ENCODE results near the gene ASPHD1. TPM values are rescaled to one million over a fixed set of nuclear protein-coding genes. Genes with fewer than 3 reads are reported as not detected.
A peak's percentile ranks its signal among the peaks of the same experiment; 100 is the strongest.
"Not testable (repeated sequence)": the region's sequence is repeated elsewhere in the genome, so short reads cannot be mapped to it uniquely, and the experiment has no call there.

Gene ASPHD1, protein sequence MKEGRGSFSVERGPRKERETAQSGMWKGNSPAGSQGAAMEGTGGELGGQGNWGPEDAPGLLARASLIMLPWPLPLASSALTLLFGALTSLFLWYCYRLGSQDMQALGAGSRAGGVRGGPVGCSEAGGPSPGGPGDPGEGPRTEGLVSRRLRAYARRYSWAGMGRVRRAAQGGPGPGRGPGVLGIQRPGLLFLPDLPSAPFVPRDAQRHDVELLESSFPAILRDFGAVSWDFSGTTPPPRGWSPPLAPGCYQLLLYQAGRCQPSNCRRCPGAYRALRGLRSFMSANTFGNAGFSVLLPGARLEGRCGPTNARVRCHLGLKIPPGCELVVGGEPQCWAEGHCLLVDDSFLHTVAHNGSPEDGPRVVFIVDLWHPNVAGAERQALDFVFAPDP
- 5.0 TPM for polyA plus RNA-seq (2013, experiment 1 of 2; ENCODE audit: insufficient read length)
- polyA plus RNA-seq (2013, experiment 2 of 2; ENCODE audit: insufficient read length): 6.1 TPM

DNA sequence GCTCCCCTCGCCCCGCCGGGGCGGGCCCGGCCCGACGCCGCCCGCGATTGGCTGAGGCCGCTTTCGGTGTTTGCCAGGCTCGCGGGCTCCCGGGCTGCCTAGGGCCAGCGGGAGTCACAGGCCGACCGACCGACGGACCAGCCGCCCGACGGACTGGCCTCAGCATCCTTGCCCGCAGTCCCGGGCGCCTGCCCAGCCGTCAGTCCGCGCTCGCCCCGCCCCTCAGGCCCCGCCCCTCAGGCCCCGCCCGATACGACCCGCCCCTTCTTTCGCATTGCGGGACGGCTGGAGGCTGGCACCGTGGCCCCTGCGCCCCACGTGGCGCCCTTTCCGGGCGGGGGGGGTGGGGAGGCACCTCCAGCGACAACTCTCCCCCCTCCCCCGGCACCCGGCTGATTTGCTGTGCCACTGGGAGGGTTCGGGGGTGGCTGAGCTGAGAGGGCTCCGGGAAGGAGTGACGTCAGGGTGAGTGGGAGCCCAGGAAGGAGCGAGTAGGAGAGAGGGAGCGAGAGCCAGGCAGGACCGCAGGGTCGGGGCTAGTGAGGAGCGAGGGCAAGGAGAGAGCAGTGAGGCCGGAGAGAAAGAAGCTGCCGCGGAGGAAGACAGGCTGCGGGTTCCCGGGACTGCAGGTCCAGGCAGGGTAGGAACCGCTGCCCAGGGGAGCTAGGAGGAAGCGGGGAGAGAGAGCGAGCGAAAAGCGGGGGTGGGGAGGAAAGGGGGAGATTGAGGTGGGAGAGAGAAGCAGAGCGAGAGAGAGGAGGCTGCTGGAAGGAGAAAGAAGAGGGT, at the start of gene ASPHD1:
ASPHD1 (plus strand) TSS at position 387 of the 786 bp plus-strand sequence. CDS start 484 bp downstream, outside the sequence.
- peak; percentile 67 for DNase-seq

DNA sequence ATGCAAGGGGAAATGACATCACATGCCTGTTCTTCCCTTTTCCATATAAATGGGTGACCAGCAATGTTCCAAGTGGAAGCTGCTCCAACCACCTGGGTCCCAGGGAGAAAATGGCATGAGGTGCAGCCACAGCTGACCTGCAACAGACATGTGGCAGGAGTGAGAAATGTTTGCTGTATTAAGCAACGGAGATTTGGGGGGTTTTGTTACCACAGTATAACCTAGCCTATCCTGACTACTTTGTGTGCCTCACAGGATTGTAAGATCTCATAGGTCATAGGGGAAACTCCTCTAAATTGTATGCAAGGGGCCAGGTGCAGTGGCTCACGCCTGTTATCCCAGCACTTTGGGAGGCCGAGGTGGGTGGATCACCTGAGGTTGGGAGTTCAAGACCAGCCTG, 49.3 kb upstream of the ASPHD1 start:
- DNase-seq: no peak

DNA sequence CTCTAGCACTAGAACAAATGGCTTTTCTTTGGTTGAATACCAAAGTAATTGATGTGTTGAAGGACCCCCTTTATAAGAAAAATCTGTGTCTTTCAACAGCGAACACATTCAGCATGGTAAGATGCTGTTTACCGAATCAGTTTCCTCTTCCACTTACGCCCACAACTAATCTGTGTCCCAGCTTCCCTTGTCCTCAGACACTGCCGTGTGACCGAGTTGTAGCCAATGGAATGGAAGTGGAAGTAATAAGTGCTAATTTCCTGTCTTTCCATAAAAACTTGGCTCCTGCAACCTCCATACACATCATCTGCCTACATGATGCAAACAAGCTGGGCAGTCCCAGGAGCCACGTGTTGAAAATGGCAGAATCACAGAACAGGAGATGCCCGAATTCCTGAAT, 47.6 kb upstream of the ASPHD1 start:
- DNase-seq: peak; percentile 69

DNA sequence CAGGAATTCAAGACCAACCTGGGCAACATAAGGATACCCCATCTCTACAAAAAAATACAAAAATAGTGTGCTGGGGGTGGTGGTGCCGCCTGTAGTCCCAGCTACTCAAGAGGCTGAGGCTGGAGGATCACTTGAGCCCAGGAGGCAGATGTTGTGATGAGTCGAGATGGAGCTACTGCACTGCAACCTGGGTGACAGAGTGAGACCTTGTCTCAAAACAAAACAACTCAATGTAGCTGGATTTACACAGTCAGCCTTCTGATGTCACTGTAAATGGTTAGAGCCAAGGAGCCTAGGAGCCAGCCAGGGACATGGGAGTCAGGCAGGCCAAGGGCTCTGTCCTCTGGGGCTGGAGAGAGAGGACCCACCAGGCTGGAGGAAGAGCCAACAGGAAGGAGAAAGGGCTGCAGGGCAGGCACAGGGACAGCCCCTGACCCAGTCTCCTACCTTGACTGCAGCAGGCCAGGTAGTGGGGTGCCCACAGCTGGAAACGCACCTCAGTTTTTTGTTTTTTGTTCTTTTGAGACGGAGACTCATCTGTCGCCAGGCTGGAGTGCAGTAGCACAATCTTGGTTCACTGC, 45.7 kb upstream of the ASPHD1 start:
- DNase-seq: no peak

DNA sequence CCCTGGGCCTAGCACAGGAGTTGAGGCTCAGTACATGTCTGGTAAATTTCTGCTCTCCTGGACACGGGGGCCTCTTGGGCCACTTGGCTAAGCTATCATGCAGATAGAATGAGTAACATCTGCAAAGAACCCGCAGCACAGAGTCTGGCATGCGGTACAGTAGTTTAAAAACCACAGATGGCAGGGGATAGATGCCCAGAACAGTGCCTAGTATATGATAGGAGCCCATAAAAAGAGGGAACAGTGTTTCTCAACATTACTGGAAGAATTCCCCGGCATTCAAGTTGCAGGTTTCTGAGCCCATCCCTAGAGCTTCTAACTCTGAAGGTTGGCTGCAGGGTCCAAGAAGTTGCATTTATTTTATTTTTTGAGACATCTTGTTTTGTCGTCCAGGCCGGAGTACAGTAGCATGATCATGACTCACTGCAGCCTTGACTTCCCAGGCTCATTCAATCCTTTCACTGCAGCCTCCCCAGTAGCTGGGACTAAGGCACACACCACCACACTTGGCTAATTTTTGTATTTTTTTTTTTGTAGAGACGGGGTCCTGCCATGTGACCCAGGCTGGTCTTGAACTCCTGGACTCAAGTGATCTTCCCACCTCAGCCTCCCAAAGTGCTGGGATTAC, 43.0 kb upstream of the ASPHD1 start:
- peak; percentile 65 for DNase-seq

DNA sequence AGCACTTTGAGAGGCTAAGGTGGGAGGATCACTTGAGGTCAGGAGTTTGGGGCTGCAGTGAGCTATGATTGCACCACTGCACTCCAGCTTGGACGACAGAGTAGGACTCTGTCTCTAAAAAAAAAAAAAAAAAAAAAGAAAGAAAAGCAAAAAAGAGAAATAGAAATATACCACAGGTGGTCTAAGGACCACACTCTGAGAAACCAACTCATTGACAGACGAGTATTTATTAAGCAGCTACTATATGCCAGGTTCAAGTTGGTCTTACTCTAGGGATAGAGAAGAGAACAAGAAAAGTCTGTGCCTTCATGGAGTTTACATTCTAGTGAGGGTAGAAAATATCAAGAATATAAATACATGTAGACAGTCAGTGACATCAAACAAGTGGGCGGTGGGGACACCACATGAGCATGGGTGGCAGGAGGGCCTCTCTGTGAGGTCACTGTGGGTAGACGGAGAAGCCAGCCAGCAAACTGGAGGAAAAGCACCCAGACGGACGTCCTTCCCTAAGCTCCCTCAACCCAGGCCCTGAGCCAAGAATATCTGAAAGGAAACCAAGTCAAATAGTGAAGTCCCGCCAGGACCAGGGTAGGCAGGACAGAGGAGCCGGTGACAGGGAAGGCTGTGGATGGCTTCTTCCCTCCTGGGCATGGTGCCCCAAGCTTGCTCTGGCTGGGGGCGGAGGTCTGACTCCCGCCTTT, 42.0 kb upstream of the ASPHD1 start:
- no peak for DNase-seq

DNA sequence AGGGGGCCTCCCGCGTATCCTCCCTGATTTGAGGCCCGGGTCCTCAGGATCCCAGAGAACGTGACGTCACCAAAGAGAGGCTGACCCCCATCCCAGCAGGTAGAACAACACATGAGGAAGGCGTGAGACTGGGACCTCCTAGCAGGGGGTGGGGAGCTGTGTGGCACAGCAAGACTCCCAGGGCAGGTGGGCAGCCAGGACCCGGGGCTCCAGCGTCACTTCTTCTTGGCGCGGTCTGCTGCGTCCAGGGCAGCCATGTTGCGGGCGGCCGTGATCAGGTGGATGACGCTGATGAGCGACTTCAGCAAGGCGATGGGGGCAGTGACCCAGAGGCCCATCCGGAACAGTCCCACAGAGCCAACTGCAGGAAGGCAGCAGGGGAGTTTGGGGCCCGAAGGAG, 41.3 kb upstream of the ASPHD1 start:
- no peak for DNase-seq

DNA sequence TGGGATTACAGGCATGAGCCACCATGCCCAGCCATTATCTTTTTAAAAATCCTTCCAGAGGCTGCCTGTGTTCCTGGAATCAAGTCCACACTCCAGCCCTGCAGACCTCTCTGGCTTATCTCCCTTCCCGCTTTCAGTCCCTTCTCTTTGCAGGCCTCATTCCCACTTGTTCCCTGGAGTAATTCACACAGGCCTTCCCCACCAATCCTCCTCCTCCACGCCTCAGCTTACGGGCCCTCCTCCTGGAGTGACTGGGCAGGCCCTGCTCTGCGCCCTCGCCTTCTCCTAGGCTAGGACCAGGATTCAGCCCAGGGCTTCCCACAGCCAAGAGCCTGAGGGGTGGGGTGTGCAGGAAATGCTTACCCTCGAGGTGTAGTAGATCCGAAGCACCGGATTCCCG, 40.1 kb upstream of the ASPHD1 start:
- no peak for DNase-seq

DNA sequence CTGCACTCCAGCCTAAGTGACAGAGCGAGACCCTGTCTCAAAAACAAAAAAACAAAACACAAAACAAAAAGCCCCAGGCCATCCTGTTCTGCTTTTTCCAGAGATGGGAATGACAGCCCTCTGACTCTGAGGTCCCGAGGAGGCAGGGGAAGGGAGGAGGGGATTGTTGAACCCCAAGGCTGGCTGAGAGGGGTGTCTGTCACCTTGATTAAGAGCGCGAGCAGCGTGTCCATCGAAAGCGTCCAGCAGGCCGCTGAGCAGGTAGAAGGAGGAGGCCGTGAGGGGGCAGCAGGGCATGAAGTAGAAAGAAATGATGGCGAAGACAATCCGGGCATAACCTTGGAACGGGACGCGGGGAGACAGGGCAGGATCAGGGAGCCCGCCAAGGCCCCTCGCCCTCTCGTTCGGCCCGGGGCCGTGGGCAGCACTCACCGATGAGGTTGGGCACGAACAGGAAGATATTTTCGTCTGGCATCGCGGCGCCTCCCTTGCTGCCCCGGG, 37.9 kb upstream of the ASPHD1 start:
- DNase-seq: peak; percentile 7

DNA sequence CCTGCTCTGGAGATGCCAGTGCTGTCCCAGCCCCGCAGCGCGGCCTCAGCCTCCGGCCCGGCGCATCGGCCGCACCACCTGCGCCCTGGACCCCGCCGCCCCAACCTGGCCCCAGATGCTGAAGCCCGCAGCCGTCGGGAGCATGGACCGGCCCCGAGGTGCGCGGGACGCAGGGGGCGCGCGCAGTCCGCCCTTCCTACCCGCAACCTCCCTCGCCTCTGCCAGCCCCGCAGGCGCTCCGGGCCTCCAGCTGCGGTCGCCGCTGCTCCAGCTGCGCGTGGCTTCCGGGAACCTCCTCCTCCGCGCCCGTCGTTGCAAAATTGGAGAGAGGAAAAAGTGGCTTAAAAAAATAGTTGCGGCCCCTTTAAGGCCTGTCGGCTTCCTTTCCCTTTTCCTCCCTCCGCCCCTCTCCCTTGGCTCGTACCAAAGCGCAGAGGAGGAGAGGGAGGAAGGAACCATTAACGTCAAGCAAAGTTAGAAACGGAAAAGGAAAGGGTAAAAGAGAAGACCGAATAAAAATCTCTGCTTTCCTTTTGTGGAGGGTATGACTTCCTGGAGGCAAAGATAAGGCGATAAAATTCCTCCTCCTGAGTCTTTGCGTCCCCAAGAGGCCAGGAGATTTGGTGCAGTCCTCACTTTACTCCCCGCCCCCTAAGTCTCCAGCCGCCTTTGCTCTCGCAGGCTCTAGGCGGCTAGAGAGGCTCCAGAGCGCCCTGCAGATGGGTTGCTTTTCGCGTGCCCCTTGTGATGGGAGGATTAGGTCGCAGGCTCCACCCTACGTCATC, 37.2 kb upstream of the ASPHD1 start, which contains the start of gene CDIPT:
CDIPT (minus strand) TSS at position 343 of the 785 bp plus-strand sequence. CDS start 369 bp downstream, outside the sequence.
- peak; percentile 97 for DNase-seq

DNA sequence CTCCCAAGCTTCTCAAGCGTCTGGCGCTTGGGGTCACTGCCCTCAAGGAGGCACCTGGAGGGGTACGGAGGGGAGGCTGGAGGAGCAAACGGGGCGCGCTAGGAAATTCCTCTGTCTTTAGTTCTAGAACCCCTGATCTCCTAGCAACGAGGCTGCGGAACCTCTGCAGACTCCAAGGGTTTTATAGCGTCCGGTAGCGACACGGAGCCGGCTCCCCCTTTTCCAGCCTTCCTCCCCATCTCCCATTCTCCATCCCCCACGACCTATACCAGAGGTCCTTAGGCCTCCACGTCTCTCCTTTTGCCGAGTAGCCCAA, 36.7 kb upstream of the ASPHD1 start:
- no peak for DNase-seq

DNA sequence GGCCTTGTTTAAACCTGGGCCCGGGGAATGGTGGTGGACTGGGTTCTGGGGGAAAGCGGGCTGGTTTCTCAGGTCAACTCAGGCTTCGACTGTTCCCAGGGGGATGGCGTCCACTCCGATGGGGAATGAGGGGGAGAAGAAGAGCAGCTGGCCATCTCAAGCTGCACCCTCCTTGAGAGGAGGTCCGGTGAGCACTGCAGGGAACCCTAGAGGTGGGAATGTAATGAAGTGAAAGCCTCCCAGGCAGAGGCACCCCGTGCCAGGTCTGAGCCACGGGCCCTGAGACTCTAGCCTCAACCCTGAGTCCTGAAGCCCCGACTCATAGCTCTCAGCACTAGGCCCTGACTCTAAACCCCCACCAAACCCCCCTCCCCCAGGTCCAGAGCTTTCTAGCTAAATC, 36.1 kb upstream of the ASPHD1 start:
- no peak for DNase-seq

DNA sequence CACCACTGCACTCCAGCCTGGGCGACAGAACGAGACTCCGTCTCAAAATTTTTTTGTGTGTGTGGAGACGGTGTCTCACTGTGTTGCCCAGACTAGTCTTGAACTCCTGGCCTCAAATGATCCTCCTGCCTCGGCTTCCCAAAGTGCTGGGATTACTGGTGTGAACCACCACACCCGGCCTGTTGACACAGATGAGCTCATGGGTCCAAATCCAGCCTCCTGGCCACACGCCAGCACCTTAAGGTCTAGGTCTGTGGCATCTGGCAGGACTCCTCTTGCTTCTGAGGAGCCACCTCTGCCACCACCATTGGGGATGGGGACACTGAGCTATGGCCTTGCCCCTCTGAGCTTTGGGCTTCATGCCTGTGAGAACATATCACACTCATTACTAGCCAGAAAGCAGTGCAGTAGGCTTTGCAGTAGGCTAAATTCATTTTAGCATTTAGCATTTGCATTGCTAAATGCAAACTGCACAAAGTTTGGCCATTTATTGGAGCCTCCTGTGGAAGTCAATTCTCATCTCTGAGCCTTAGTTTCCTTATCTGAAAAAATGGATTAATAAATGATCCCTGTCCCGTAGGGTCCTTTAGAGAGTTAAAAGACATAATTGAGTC, 31.8 kb upstream of the ASPHD1 start:
- no peak for DNase-seq

DNA sequence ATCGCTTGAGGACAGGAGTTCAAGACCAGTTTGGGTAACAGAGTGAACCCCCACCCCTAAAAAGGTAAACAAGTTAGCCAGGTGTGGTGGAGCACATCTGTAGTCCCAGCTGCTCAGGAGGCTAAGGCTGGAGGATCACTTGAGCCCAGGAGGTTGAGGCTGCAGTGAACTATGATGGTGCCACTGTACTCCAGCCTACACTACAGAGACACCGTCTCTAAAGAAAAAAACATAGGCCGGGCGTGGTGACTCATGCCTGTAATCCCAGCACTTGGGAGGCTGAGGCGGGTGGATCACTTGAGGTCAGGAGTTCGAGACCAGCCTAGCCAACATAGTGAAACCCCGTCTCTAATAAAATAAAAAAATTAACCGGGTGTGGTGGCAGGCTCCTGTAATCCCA, 31.2 kb upstream of the ASPHD1 start:
- DNase-seq: not testable (repeated sequence)

DNA sequence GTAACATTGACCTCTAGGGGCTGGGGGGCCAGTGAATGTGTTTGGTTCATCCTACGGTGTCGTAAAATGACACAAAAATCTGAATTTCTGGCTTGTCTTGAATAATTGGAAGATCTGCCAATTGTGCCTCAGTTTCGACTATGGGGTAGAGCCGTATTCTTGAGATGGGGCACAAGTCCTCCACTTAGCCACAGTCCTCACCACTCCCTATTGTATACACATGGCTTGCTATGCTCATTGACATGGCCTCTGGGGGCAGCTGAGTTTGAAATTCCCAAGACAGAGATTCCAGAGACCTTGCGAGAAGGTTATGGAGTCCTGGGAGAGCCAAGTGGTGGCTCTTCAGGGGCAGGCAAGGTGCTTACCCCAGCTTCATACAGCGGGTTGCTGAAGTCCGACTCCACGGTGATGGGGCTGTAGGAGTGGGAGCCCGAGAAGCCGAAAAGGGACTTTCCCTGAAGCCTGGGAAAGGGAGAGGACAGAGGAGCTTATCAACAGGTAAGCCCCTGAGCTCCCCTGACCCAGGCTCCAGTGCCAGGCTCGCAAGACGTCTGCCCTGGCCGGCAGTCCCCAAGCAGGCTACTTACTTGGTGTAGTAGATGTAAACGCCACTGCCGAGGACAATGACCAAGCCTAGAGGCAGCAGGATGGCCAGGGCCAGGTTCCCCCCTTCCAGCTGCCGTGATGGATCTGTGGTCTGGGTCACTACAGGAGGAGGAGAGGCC, 28.3 kb upstream of the ASPHD1 start:
- no peak for DNase-seq

DNA sequence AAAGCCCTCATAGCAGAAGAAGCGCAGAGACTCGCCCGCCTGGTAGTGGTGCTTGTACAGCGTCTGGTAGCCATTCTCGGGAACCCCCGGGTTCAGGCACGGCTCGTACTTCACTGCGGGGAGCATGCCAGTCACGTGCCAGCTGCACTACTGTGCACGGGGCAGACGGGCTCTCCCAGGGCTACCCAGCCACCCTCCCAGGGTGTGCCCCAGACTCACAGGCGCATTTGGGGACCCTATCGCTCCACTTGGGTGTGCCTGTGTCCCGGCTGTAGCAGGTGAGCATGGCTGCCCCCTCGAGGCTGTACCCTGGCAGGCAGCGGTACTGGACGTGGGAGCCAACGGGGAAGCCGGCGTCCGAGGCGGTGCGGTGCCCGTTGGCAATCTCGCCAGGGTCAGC, 27.0 kb upstream of the ASPHD1 start:
- no peak for DNase-seq

DNA sequence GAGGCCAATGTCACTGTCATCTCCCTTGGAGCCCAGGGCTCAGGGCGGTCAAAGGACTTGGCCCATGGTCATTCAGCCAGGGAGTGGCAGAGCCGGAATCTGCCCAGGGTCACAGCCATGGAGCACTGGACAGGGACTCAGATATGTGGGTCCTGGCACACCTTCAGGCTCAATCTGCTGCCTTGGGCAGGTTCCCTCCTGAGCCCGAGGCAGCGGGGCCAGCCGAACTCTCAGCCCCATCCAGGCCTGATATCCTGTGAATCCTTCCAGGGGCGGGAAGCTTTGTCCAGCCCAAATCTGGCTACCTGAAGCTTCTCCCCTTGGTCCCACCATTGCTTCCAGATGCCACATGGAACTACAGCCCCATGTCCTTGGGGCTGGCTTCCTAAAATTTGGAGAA, 25.1 kb upstream of the ASPHD1 start:
- DNase-seq: no peak

DNA sequence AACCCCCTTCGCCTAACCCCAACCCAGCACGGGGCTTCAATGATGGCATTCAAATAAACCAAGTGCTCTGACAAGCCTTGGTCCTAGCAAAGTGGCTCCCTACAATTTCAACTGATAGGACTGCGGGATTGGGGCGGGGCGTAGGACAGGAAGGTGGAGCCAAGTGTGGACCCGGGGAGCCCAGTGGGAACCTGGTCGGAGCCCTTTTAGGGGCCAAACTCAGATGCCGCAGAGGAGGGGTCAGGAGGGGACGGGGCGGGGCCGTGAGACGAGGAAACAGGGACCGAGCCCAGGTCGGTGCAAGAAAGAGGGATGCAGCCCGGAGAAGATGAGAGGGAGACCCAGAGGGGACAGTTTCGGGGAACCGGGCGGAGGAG, 24.1 kb upstream of the ASPHD1 start:
- no peak for DNase-seq

DNA sequence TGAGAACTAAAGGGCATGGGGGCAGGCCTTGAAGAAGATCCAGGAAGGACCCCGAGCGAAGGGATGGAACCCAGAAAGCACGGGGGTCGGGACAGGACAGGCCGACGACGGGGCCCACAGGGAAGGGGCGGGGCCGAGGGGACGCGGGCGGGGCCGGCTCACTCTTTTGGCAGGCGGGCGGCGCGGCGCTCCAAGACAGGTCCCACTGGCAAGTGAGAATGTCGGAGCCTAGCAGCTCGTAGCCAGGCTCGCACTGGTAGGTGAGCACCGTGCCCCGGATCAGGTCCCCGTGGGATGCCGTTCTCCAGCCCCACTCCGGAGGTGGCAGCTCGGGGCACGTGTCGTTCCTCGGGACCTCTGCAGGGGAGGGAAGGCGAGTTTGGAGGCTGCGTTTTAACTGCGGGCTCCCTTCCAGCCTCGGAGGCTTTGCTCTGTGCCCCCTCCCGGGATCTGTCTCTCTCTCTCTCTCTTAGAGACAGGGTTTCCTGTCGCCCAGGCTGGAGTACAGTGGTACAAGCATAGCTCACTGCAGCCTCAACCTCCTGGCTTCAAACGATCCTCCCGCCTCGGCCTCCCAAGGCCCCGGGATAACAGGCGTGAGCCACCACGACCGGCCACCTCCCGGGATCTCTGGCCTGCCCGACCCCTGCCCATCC, 23.6 kb upstream of the ASPHD1 start:
- DNase-seq: no peak

Measured in fibroblast of skin of abdomen (primary cell).